Glomerular visceral epithelial cell (primary cell): Measurements from ENCODE around the gene EZH1.
"Not testable (repeated sequence)": the region's sequence is repeated elsewhere in the genome, so short reads cannot be mapped to it uniquely, and the experiment has no call there.

ENCODE experiments used
- DNase-seq: peaks from one replicate; pipeline ENCODE4 v3.0.0-alpha.2; 2016; ENCODE audit errors: extremely low spot score

Gene EZH1

GRCh38 chr17:42772945-42773289, 28.1 kb upstream of the EZH1 start:
- no peak for DNase-seq

GRCh38 chr17:42769964-42770363, 25.1 kb upstream of the EZH1 start:
- DNase-seq: not testable (repeated sequence)

GRCh38 chr17:42768006-42768405, 23.2 kb upstream of the EZH1 start:
- not testable (repeated sequence) for DNase-seq

GRCh38 chr17:42767512-42767911, 22.7 kb upstream of the EZH1 start:
- DNase-seq: no peak

- DNase-seq: no peak
Measured at GRCh38 chr17:42766124-42766523, 21.3 kb upstream of the EZH1 start.

GRCh38 chr17:42761638-42762037, 16.8 kb upstream of the EZH1 start:
- no peak for DNase-seq

- DNase-seq: no peak
Measured at GRCh38 chr17:42760652-42761581, 16.1 kb upstream of the EZH1 start, which contains the start of gene RAMP2. Gene RAMP2, plus strand, starts transcription at chr17:42761227. Its CDS starts 35 bp downstream, at chr17:42761262.

GRCh38 chr17:42759982-42760651, 15.3 kb upstream of the EZH1 start:
- no peak for DNase-seq

GRCh38 chr17:42754782-42755181, 9.9 kb upstream of the EZH1 start:
- peak; percentile 74 for DNase-seq

- DNase-seq: no peak
Measured at GRCh38 chr17:42751628-42752027, 6.8 kb upstream of the EZH1 start.

- no peak for DNase-seq
Measured at GRCh38 chr17:42750739-42751344, 6.0 kb upstream of the EZH1 start.

- DNase-seq: no peak
Measured at GRCh38 chr17:42748908-42749798, 4.3 kb upstream of the EZH1 start.

GRCh38 chr17:42748202-42748907, 3.5 kb upstream of the EZH1 start:
- no peak for DNase-seq

GRCh38 chr17:42744283-42744805, 496 bp downstream of the EZH1 start:
- peak; percentile 79 for DNase-seq

- DNase-seq: no peak
Measured at GRCh38 chr17:42743595-42744282, 1.1 kb downstream of the EZH1 start.

GRCh38 chr17:42742916-42743315, 1.9 kb downstream of the EZH1 start:
- DNase-seq: not testable (repeated sequence)

- DNase-seq: no peak
Measured at GRCh38 chr17:42740699-42741098, 4.1 kb downstream of the EZH1 start.

GRCh38 chr17:42725143-42725542, 19.7 kb downstream of the EZH1 start:
- DNase-seq: no peak

- DNase-seq: no peak
Measured at GRCh38 chr17:42723636-42724035, 21.2 kb downstream of the EZH1 start.

- DNase-seq: peak; percentile 63
Measured at GRCh38 chr17:42720996-42721583, 23.8 kb downstream of the EZH1 start.
